Endodermal cell (in vitro differentiated cells): ENCODE data around the gene GALK1. TPM values are rescaled to one million over a fixed set of nuclear protein-coding genes. Genes with fewer than 3 reads are reported as not detected.

Experiments used
- DNase-seq: peaks from one replicate; pipeline ENCODE4 v3.0.0-alpha.2; 2017
- H3K27ac ChIP-seq: 2 replicates; pipeline ENCODE4 v1.5.1; 2013; ENCODE audit warnings: mild to moderate bottlenecking, low read depth, low read length, moderate library complexity
- H3K27me3 ChIP-seq: 2 replicates; pipeline ENCODE4 v1.6.1; 2013; ENCODE audit warnings: mild to moderate bottlenecking, low read length, moderate library complexity; ENCODE audit not compliant: insufficient read depth, control insufficient read depth, poor library complexity, severe bottlenecking
- H3K36me3 ChIP-seq: 2 replicates; pipeline ENCODE4 v1.7.0; 2013; ENCODE audit warnings: mild to moderate bottlenecking, low read length, moderate library complexity; ENCODE audit not compliant: control insufficient read depth, insufficient read depth
- H3K4me1 ChIP-seq: one replicate; pipeline ENCODE4 v1.7.0; 2013; ENCODE audit warnings: low read length; ENCODE audit not compliant: control insufficient read depth, insufficient read depth
- H3K4me3 ChIP-seq: 2 replicates; pipeline ENCODE4 v1.5.1; 2013; ENCODE audit warnings: mild to moderate bottlenecking, low read length, moderate library complexity
- H3K9ac ChIP-seq: 2 replicates; pipeline ENCODE4 v1.6.1; 2013; ENCODE audit warnings: mild to moderate bottlenecking, low read length, moderate library complexity; ENCODE audit not compliant: poor library complexity, severe bottlenecking; ENCODE audit errors: extremely low read depth
- H3K9me3 ChIP-seq: 2 replicates; pipeline ENCODE4 v1.6.1; 2013; ENCODE audit warnings: mild to moderate bottlenecking, low read length, moderate library complexity; ENCODE audit not compliant: control insufficient read depth
- H3K27ac Mint-ChIP-seq: 2 replicates; pipeline ENCODE4 v1.8.0; 2020; ENCODE audit warnings: mixed read lengths
- H3K27me3 Mint-ChIP-seq: 2 replicates; pipeline ENCODE4 v1.8.0; 2021; ENCODE audit warnings: mild to moderate bottlenecking, mixed read lengths; ENCODE audit not compliant: insufficient read depth
- H3K36me3 Mint-ChIP-seq: 2 replicates; pipeline ENCODE4 v1.8.0; 2020; ENCODE audit warnings: low read depth, mixed read lengths
- H3K4me1 Mint-ChIP-seq: 2 replicates; pipeline ENCODE4 v1.8.0; 2020; ENCODE audit warnings: mixed read lengths
- H3K4me3 Mint-ChIP-seq: 2 replicates; pipeline ENCODE4 v1.8.0; 2020; ENCODE audit warnings: mild to moderate bottlenecking, moderate library complexity, mixed read lengths
- H3K9me3 Mint-ChIP-seq: 2 replicates; pipeline ENCODE4 v1.8.0; 2020; ENCODE audit warnings: mild to moderate bottlenecking, mixed read lengths
- WGBS, 2 experiments: methylation state at CpG; one replicate each; pipeline versions ENCODE4 v1.1.5 to v1.1.7; 2013; ENCODE audit warnings: missing lambda C conversion rate in 2 of 2, mixed read lengths in 1 of 2; ENCODE audit not compliant: insufficient coverage in 1 of 2, insufficient read length in 1 of 2; 5-methylcytosine and 5-hydroxymethylcytosine counted together
- total RNA-seq, 2 donors: library from RNA; stranded (reverse); fragmentation: NEBNext Ultra II Directional in 1 of 2; extraction: Animal tissue kit (Norgen Biotek cat#: 25700) in 1 of 2; gene quantifications; 2 replicates in 1 of 2; 3 replicates in 1 of 2; pipeline ENCODE4 v1.2.1, GENCODE V29; 2021
- TF ChIP-seq, protein P1 (sequence below): fragments of 200-600 bp; sonication (generic); conservative IDR thresholded peaks from 2 replicates; pipeline ENCODE4 v1.5.0; 2021; ENCODE audit warnings: antibody characterized with exemption, mild to moderate bottlenecking

Gene GALK1
- total RNA-seq, 2 donors from 2014 or later = 26.7 to 33.2 TPM

- no peaks in the 10 kb centered on the region for H3K9me3 Mint-ChIP-seq
- H3K27me3 ChIP-seq = no peaks in the 10 kb centered on the region
- H3K4me3 Mint-ChIP-seq = no peak overlapping the region
- no peaks in the 10 kb centered on the region for H3K36me3 Mint-ChIP-seq
- H3K27ac Mint-ChIP-seq = peak overlapping the region; percentile 11
- peaks cover 9% of the 10 kb centered on the region for H3K4me1 Mint-ChIP-seq
- 88 to 91% methylated on average over 24 to 27 of the region's 27 CpGs for WGBS, 2 experiments
- no peak overlapping the region for H3K27ac ChIP-seq
- H3K36me3 ChIP-seq = no peaks in the 10 kb centered on the region
- no peak overlapping the region for H3K4me3 ChIP-seq
- no peak overlapping the region for H3K9ac ChIP-seq
- H3K27me3 Mint-ChIP-seq = peaks cover 9% of the 10 kb centered on the region
- H3K4me1 ChIP-seq = peaks cover 5% of the 10 kb centered on the region
- no peak for DNase-seq
- H3K9me3 ChIP-seq = no peaks in the 10 kb centered on the region
- TF ChIP-seq, protein P1, sequence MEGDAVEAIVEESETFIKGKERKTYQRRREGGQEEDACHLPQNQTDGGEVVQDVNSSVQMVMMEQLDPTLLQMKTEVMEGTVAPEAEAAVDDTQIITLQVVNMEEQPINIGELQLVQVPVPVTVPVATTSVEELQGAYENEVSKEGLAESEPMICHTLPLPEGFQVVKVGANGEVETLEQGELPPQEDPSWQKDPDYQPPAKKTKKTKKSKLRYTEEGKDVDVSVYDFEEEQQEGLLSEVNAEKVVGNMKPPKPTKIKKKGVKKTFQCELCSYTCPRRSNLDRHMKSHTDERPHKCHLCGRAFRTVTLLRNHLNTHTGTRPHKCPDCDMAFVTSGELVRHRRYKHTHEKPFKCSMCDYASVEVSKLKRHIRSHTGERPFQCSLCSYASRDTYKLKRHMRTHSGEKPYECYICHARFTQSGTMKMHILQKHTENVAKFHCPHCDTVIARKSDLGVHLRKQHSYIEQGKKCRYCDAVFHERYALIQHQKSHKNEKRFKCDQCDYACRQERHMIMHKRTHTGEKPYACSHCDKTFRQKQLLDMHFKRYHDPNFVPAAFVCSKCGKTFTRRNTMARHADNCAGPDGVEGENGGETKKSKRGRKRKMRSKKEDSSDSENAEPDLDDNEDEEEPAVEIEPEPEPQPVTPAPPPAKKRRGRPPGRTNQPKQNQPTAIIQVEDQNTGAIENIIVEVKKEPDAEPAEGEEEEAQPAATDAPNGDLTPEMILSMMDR = no peak
Measured at GRCh38 chr17:75754378-75755204, 10.4 kb downstream of the GALK1 start.

DNA sequence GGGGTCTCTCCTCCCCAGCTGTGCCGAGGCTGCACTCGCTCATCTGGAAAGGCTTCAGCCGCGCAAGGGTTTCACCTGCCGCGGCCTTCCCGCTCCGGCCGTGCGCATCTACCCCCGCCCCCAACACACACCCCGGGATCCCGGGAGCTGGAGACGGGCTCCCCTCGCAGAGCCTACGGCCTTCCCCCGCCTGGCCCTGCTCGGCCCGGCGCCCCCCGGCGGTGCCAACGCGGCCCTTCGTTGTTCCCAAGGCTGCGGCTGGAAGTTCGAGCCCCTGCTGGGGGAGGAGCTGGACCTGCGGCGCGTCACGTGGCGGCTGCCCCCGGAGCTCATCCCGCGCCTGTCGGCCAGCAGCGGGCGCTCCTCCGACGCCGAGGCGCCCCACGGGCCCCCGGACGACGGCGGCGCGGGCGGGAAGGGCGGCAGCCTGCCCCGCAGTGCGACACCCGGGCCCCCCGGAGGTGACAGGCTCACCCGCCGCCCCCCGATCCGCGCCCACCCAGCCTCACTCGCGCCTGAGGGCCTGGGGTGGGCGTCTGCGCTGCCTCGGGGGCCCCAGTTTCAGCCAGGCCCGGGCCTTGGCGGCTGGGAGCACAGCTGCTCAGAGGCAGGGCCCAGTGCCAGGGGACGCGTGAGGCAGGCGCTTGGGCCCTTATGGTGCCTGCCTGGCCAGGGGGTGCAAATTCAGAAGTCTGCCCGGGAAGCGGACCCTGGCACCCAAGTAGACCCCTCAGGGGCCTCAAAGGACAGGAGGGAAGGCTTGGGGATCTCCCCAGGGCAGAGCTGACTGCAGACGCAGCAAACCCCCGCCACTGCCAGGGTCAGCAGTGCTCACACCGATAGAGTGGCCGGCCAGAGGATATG is 11.2 kb downstream of the GALK1 start:
- Histone ChIP-seq H3K4me1 (peaks cover 5% of the 10 kb centered on the region), H3K27ac (no peak overlapping the region), H3K36me3 (no peaks in the 10 kb centered on the region), H3K4me3 (no peak overlapping the region), H3K27me3 (no peaks in the 10 kb centered on the region), H3K9ac (no peak overlapping the region), H3K9me3 (no peaks in the 10 kb centered on the region)
- no peak overlapping the region for H3K4me3 Mint-ChIP-seq
- TF ChIP-seq, protein P1 = peak; percentile 85
- H3K4me1 Mint-ChIP-seq = peaks cover 7% of the 10 kb centered on the region
- peaks cover 9% of the 10 kb centered on the region for H3K27me3 Mint-ChIP-seq
- DNase-seq = peak; percentile 97
- no peak overlapping the region for H3K27ac Mint-ChIP-seq
- WGBS, 2 experiments = 24 to 31% methylated on average over 25 to 76 of the region's 76 CpGs
- no peaks in the 10 kb centered on the region for H3K9me3 Mint-ChIP-seq
- H3K36me3 Mint-ChIP-seq = no peaks in the 10 kb centered on the region

GRCh38 chr17:75752802-75753513 is 12.0 kb downstream of the GALK1 start:
- no peak overlapping the region for H3K9ac ChIP-seq
- no peaks in the 10 kb centered on the region for H3K9me3 Mint-ChIP-seq
- peaks cover 9% of the 10 kb centered on the region for H3K27me3 Mint-ChIP-seq
- no peak for DNase-seq
- no peak overlapping the region for H3K27ac Mint-ChIP-seq
- H3K27ac ChIP-seq = no peak overlapping the region
- no peaks in the 10 kb centered on the region for H3K36me3 Mint-ChIP-seq
- H3K4me1 Mint-ChIP-seq = peaks cover 5% of the 10 kb centered on the region
- no peaks in the 10 kb centered on the region for H3K36me3 ChIP-seq
- H3K4me3 ChIP-seq = no peak overlapping the region
- H3K4me1 ChIP-seq = peaks cover 5% of the 10 kb centered on the region
- 82 to 85% methylated on average over 14 to 19 of the region's 19 CpGs for WGBS, 2 experiments
- no peaks in the 10 kb centered on the region for H3K9me3 ChIP-seq
- TF ChIP-seq, protein P1 = no peak
- H3K4me3 Mint-ChIP-seq = no peak overlapping the region
- H3K27me3 ChIP-seq = no peaks in the 10 kb centered on the region
